HUES48 (cell line): ENCODE measurements around the gene RAB29.

Source experiments
- H3K27ac ChIP-seq: one replicate; pipeline ENCODE4 v1.7.0; 2013; ENCODE audit warnings: low read depth, low read length, inconsistent platforms
- H3K27me3 ChIP-seq: 2 replicates; pipeline ENCODE4 v1.6.1; 2013; ENCODE audit warnings: mild to moderate bottlenecking, low read length; ENCODE audit not compliant: control insufficient read depth, insufficient read depth
- H3K36me3 ChIP-seq: 2 replicates; pipeline ENCODE4 v1.6.1; 2013; ENCODE audit warnings: low read length; ENCODE audit not compliant: control insufficient read depth, insufficient read depth
- H3K4me1 ChIP-seq: 2 replicates; pipeline ENCODE4 v1.6.1; 2013; ENCODE audit warnings: mild to moderate bottlenecking, low read length; ENCODE audit not compliant: control insufficient read depth, insufficient read depth
- H3K4me3 ChIP-seq: 2 replicates; pipeline ENCODE4 v1.5.1; 2013; ENCODE audit warnings: mild to moderate bottlenecking, low read depth, low read length
- H3K9ac ChIP-seq: 2 replicates; pipeline ENCODE4 v1.6.1; 2013; ENCODE audit warnings: mild to moderate bottlenecking, low read depth, low read length, moderate library complexity
- H3K9me3 ChIP-seq: 2 replicates; pipeline ENCODE4 v1.6.1; 2013; ENCODE audit warnings: low read length; ENCODE audit not compliant: control insufficient read depth, insufficient read depth

Gene RAB29

GRCh38 chr1:205794011-205794730 lies 18.9 kb upstream of the RAB29 start:
- H3K27me3 ChIP-seq = no peaks in the 10 kb centered on the region
- H3K9ac ChIP-seq = no peak overlapping the region
- no peak overlapping the region for H3K27ac ChIP-seq
- H3K4me3 ChIP-seq = no peak overlapping the region
- H3K9me3 ChIP-seq = no peaks in the 10 kb centered on the region
- peaks cover 10% of the 10 kb centered on the region; the same call in 1 of the 2 replicates for H3K4me1 ChIP-seq
- H3K36me3 ChIP-seq = peaks cover 90% of the 10 kb centered on the region

- H3K4me3 ChIP-seq = no peak overlapping the region
- no peaks in the 10 kb centered on the region for H3K27me3 ChIP-seq
- no peak overlapping the region for H3K27ac ChIP-seq
- H3K4me1 ChIP-seq = peaks cover 10% of the 10 kb centered on the region; the same call in 1 of the 2 replicates
- H3K9ac ChIP-seq = no peak overlapping the region
- peaks cover 82% of the 10 kb centered on the region for H3K36me3 ChIP-seq
- H3K9me3 ChIP-seq = no peaks in the 10 kb centered on the region
Measured at GRCh38 chr1:205792961-205793673, 17.8 kb upstream of the RAB29 start.

- no peak overlapping the region for H3K4me3 ChIP-seq
- peaks cover 76% of the 10 kb centered on the region for H3K36me3 ChIP-seq
- H3K9ac ChIP-seq = no peak overlapping the region
- H3K4me1 ChIP-seq = peaks cover 10% of the 10 kb centered on the region; the same call in 1 of the 2 replicates
- no peaks in the 10 kb centered on the region for H3K27me3 ChIP-seq
- no peaks in the 10 kb centered on the region for H3K9me3 ChIP-seq
- H3K27ac ChIP-seq = no peak overlapping the region
Measured at GRCh38 chr1:205792481-205792881, 17.2 kb upstream of the RAB29 start.

- Histone ChIP-seq H3K9me3 (no peaks in the 10 kb centered on the region), H3K36me3 (peaks cover 68% of the 10 kb centered on the region), H3K4me3 (no peak overlapping the region), H3K4me1 (peaks cover 10% of the 10 kb centered on the region; the same call in 1 of the 2 replicates), H3K27me3 (no peaks in the 10 kb centered on the region), H3K27ac (peak overlapping the region; percentile 18), H3K9ac (no peak overlapping the region)
Measured at GRCh38 chr1:205791568-205792180, 16.4 kb upstream of the RAB29 start.

- Histone ChIP-seq H3K4me1 (peaks cover 6% of the 10 kb centered on the region; the same call in 1 of the 2 replicates), H3K4me3 (no peak overlapping the region), H3K27ac (no peak overlapping the region), H3K27me3 (no peaks in the 10 kb centered on the region), H3K9me3 (no peaks in the 10 kb centered on the region), H3K36me3 (peaks cover 25% of the 10 kb centered on the region), H3K9ac (no peak overlapping the region)
Measured at GRCh38 chr1:205787287-205787916, 12.1 kb upstream of the RAB29 start.

- Histone ChIP-seq H3K4me3 (no peak overlapping the region), H3K27ac (no peak overlapping the region), H3K27me3 (no peaks in the 10 kb centered on the region), H3K9me3 (no peaks in the 10 kb centered on the region), H3K4me1 (no peaks in the 10 kb centered on the region), H3K36me3 (peaks cover 18% of the 10 kb centered on the region), H3K9ac (no peak overlapping the region)
Measured at GRCh38 chr1:205786601-205787000, 11.3 kb upstream of the RAB29 start.

- no peaks in the 10 kb centered on the region for H3K9me3 ChIP-seq
- no peaks in the 10 kb centered on the region for H3K4me1 ChIP-seq
- no peak overlapping the region for H3K27ac ChIP-seq
- peaks cover 10% of the 10 kb centered on the region for H3K36me3 ChIP-seq
- H3K9ac ChIP-seq = no peak overlapping the region
- H3K27me3 ChIP-seq = no peaks in the 10 kb centered on the region
- H3K4me3 ChIP-seq = no peak overlapping the region
Measured at GRCh38 chr1:205785446-205785845, 10.2 kb upstream of the RAB29 start.

GRCh38 chr1:205783904-205784303 lies 8.6 kb upstream of the RAB29 start:
- Histone ChIP-seq H3K36me3 (no peaks in the 10 kb centered on the region), H3K4me1 (no peaks in the 10 kb centered on the region), H3K9me3 (no peaks in the 10 kb centered on the region), H3K27ac (no peak overlapping the region), H3K4me3 (no peak overlapping the region), H3K27me3 (no peaks in the 10 kb centered on the region), H3K9ac (no peak overlapping the region)

- H3K36me3 ChIP-seq = no peaks in the 10 kb centered on the region
Measured at GRCh38 chr1:205783433-205783795, 8.1 kb upstream of the RAB29 start.

GRCh38 chr1:205782627-205783432 lies 7.5 kb upstream of the RAB29 start:
- H3K27me3 ChIP-seq = no peaks in the 10 kb centered on the region
- H3K4me3 ChIP-seq = no peak overlapping the region
- no peak overlapping the region for H3K9ac ChIP-seq
- H3K36me3 ChIP-seq = no peaks in the 10 kb centered on the region
- no peak overlapping the region for H3K27ac ChIP-seq
- no peaks in the 10 kb centered on the region for H3K4me1 ChIP-seq
- H3K9me3 ChIP-seq = no peaks in the 10 kb centered on the region

More at GRCh38 chr1:205783433-205783795, 8.1 kb upstream of the RAB29 start:
- Histone ChIP-seq H3K27me3 (no peaks in the 10 kb centered on the region), H3K4me3 (no peak overlapping the region), H3K4me1 (no peaks in the 10 kb centered on the region), H3K27ac (no peak overlapping the region), H3K9me3 (no peaks in the 10 kb centered on the region), H3K9ac (no peak overlapping the region)
